Ovary (tissue), 9 donors: ENCODE results near the gene TCF4. TPM values are rescaled to one million over a fixed set of nuclear protein-coding genes. Genes with fewer than 3 reads are reported as not detected.

Source experiments
- DNase-seq, 5 donors: peaks; one replicate each; pipeline ENCODE4 v3.0.0-alpha.2; 2019 to 2020
- H3K27ac ChIP-seq, 2 donors: fragments of 200-600 bp; one replicate each; pipeline versions ENCODE4 v1.5.1 to v1.8.0; 2019 to 2022
- H3K27me3 ChIP-seq: fragments of 200-600 bp; one replicate; pipeline ENCODE4 v1.8.0; 2022
- H3K36me3 ChIP-seq: fragments of 200-600 bp; sonication (generic); one replicate; pipeline ENCODE4 v1.5.1; 2019
- H3K4me1 ChIP-seq: one replicate; pipeline ENCODE4 v1.8.1; 2013; ENCODE audit warnings: mild to moderate bottlenecking, moderate library complexity; ENCODE audit not compliant: insufficient read depth
- H3K4me3 ChIP-seq: fragments of 200-600 bp; sonication (generic); one replicate; pipeline ENCODE4 v1.5.1; 2017
- H3K9me3 ChIP-seq, 2 donors: fragments of 200-600 bp in 1 of 2; sonication (generic) in 1 of 2; one replicate each; pipeline versions ENCODE4 v1.5.1 to v1.8.1; 2013 to 2019; ENCODE audit warnings: mild to moderate bottlenecking in 1 of 2, moderate library complexity in 1 of 2
- EP300 ChIP-seq: sonication (generic); formaldehyde crosslinking; IDR thresholded peaks from one replicate; pipeline ENCODE4 v1.6.1; 2017; ENCODE audit warnings: antibody characterized with exemption
- POLR2A ChIP-seq: fragments of 450-650 bp; IDR thresholded peaks from one replicate; pipeline ENCODE4 v1.6.1; 2017; ENCODE audit warnings: antibody characterized with exemption, mild to moderate bottlenecking, moderate library complexity
- WGBS, 3 donors: extraction: QIAGEN DNeasy Blood & Tissue Kit in 1 of 3; methylation state at CpG; one replicate each; pipeline versions ENCODE4 v1.1.5 to v1.1.7; 2013 to 2017; 5-methylcytosine and 5-hydroxymethylcytosine counted together
- intact Hi-C, 4 donors: fragments of 100-400 bp; cut with DNase I; formaldehyde crosslinking; loops; one replicate each; pipeline versions ENCODE4 v1.11.0 to v1.15.1; 2022 to 2023
- polyA plus RNA-seq, 2 donors: library from polyadenylated mRNA; stranded (reverse); fragments of 200-250 nt in 1 of 2; fragments of 350-450 nt in 1 of 2; fragmentation: Illumina TruSeq in 1 of 2; extraction: RNeasy Lipid Tissue Mini Kit (QIAGEN cat#74804) in 1 of 2; gene quantifications; one replicate each; pipeline ENCODE4 v1.2.3, GENCODE V29; 2013 to 2014
- total RNA-seq, 7 donors: library from RNA; depleted of rRNA in 2 of 7; stranded (reverse); fragments of >200 nt in 2 of 7; fragmentation: NEBNext Ultra II Directional in 3 of 7; extraction: Animal tissue kit (Norgen Biotek cat#: 25700) in 3 of 7; gene quantifications; one replicate each; pipeline versions ENCODE4 v1.1.0 to v1.2.4, GENCODE V29; 2016 to 2023
- TF ChIP-seq, protein P1 (sequence below), 3 donors: fragments of 450-650 bp in 2 of 3; fragments of 200-600 bp in 1 of 3; IDR thresholded peaks; one replicate each; pipeline versions ENCODE4 v1.5.1 to v1.8.0; 2016 to 2022; ENCODE audit warnings: antibody characterized with exemption in 3 of 3, mild to moderate bottlenecking in 1 of 3
- donor health status: DM: no; HTN: no; CAD: no; lungs with moderate emphysema.
- donor health status: DM: no; HTN: no; CAD: no.
- donor health status: Bipolar disorder and iron deficiency.
- donor health status: DM: yes; HTN: yes; CAD: no.
- donor health status: DM: no; HTN: no; CAD: no.
- donor health status: DM: yes; HTN: yes; CAD: no.

TCF4 gene
- total and polyA plus RNA-seq, 9 donors, result 36.5 to 131 (median 112) TPM

DNA sequence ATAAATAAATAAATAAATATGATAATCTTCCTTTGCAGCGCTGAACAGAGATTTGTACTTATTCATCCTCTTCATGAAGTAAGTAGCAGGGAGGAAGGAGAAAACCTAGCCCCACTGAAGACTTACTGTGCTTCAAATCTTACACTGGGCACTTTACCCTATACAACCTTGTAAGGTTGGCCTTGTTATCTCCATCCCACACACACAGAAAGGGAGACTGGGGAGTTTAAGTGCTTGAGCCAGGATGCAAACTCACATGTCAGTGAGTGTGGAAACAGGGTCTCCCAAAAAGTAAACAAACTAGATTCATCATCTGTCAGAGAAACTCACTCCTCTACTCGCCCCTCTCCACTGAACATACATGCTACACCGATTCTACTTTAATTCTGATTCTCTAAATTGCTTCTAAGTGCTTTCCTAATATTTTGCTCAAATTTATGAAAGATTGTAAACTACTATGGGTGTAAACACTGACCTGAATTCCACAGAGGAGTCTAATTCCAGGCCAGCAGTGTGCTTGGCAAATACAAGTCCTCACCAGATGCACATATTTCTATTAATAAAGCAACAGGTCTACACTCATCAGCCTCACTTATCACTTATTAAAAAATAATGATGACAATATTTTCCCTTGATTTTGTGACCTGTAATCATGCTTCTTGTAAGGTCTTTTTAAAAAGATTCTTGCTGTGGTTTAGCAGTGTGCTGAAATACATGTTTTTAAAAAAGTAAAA, 155.5 kb downstream of the TCF4 start:
- H3K4me3 ChIP-seq, result no peak overlapping the region
- intact Hi-C loops, result no loop called here
- H3K27me3 ChIP-seq, result no peaks in the 10 kb centered on the region
- WGBS, 3 donors, result 56 to 62% (median 59%) methylated on average over 3 of the region's 3 CpGs
- no peak overlapping the region for H3K27ac ChIP-seq
- TF ChIP-seq EP300 (no peak), POLR2A (no peak)
- TF ChIP-seq, protein P1, sequence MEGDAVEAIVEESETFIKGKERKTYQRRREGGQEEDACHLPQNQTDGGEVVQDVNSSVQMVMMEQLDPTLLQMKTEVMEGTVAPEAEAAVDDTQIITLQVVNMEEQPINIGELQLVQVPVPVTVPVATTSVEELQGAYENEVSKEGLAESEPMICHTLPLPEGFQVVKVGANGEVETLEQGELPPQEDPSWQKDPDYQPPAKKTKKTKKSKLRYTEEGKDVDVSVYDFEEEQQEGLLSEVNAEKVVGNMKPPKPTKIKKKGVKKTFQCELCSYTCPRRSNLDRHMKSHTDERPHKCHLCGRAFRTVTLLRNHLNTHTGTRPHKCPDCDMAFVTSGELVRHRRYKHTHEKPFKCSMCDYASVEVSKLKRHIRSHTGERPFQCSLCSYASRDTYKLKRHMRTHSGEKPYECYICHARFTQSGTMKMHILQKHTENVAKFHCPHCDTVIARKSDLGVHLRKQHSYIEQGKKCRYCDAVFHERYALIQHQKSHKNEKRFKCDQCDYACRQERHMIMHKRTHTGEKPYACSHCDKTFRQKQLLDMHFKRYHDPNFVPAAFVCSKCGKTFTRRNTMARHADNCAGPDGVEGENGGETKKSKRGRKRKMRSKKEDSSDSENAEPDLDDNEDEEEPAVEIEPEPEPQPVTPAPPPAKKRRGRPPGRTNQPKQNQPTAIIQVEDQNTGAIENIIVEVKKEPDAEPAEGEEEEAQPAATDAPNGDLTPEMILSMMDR (IDR thresholded peaks at IDR 0.05), result no peak
- H3K9me3 ChIP-seq, result no peaks in the 10 kb centered on the region
- H3K36me3 ChIP-seq, result no peaks in the 10 kb centered on the region
- no peak for DNase-seq
- peaks cover 4% of the 10 kb centered on the region for H3K4me1 ChIP-seq

- Histone ChIP-seq H3K27me3 (no peaks in the 10 kb centered on the region), H3K36me3 (no peaks in the 10 kb centered on the region), H3K9me3 (no peaks in the 10 kb centered on the region), H3K4me1 (peaks cover 4% of the 10 kb centered on the region), H3K4me3 (no peak overlapping the region), H3K27ac (no peak overlapping the region)
- 41 to 47% (median 43%) methylated on average over 2 of the region's 2 CpGs for WGBS, 3 donors
- TF ChIP-seq POLR2A (no peak), EP300 (no peak)
- TF ChIP-seq, protein P1 (IDR thresholded peaks at IDR 0.05), result no peak
- intact Hi-C loops, result no loop called here
- DNase-seq, result no peak
These were observed 158.0 kb downstream of the TCF4 start for GRCh38 chr18:55430026-55430425.

DNA sequence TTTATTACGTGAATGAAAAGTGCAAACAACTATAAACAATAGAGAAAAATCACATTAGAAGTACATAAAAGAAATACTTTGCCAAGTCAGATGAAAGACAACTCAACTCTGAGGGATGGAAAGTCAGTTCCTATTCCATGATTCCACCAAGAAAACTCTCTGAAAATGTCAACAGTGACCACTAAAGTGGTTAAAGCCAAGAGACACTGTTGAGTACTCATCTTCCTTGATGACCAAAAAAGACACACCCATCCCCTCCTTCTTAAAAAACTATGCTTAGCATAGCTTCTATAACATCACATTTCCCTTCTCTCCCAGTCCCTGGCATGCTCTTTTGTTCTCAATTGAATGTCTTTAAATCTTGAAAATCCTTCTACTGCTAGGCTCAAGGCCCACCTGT, 160.0 kb downstream of the TCF4 start:
- intact Hi-C loops, result loop anchor here in 2 of 4 donors (10.0 kb wide), 1 partner anchor 157 kb away; the partner anchor contains the start of gene TCF4 (in 2 of the 2)
- no peak overlapping the region for H3K27ac ChIP-seq
- no peak for DNase-seq
- TF ChIP-seq POLR2A (no peak), EP300 (no peak)
- TF ChIP-seq, protein P1 (IDR thresholded peaks at IDR 0.05), result no peak
- H3K9me3 ChIP-seq, result no peaks in the 10 kb centered on the region
- WGBS, 3 donors, result 81 to 89% (median 88%) methylated on average over 1 of the region's 1 CpG
- no peaks in the 10 kb centered on the region for H3K36me3 ChIP-seq
- no peak overlapping the region for H3K4me3 ChIP-seq
- H3K4me1 ChIP-seq, result peaks cover 4% of the 10 kb centered on the region
- no peaks in the 10 kb centered on the region for H3K27me3 ChIP-seq

DNA sequence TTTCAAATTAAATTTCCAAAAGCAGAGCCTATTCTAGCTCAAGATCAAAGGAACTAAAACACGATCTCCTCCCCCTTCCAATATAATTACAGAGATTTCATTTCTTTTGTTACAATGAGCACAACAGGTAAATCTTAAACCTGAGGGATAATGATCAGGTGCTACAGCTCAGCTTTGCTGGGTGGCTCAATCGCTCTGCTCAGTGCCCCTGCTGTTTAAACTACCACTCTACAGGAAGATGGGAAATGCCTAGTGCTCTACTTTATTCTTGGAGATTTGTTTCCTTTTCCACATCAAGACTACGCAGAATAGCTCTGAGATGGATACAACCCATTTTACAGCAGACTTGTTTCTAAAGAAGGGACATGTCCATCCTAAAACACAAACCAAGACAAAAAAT, 162.3 kb downstream of the TCF4 start:
- intact Hi-C loops, result loop anchor here in 2 of 4 donors (10.0 kb wide), 1 partner anchor 159 kb away; the partner anchor contains the start of gene TCF4 (in 2 of the 2)
- no peaks in the 10 kb centered on the region for H3K27me3 ChIP-seq
- TF ChIP-seq POLR2A (no peak), EP300 (no peak)
- H3K4me1 ChIP-seq, result peaks cover 2% of the 10 kb centered on the region
- no peak overlapping the region for H3K4me3 ChIP-seq
- H3K27ac ChIP-seq, result no peak overlapping the region
- H3K9me3 ChIP-seq, result no peaks in the 10 kb centered on the region
- 93 to 96% (median 95%) methylated on average over 3 of the region's 3 CpGs for WGBS, 3 donors
- H3K36me3 ChIP-seq, result no peaks in the 10 kb centered on the region
- no peak for DNase-seq
